CD4-positive, alpha-beta T cell treated with Interferon gamma for 1 hour (primary cell): ENCODE data around the gene ZSWIM6.
A peak's percentile ranks its signal among the peaks of the same experiment; 100 is the strongest.
"Not testable (repeated sequence)": the region's sequence is repeated elsewhere in the genome, so short reads cannot be mapped to it uniquely, and the experiment has no call there.

Experiments
- DNase-seq: peaks from one replicate; pipeline ENCODE4 v3.0.0-alpha.2; 2020

The ZSWIM6 gene

GRCh38 chr5:61408476-61409168, 76.6 kb downstream of the ZSWIM6 start:
- DNase-seq, result peak; percentile 98

GRCh38 chr5:61409568-61409967, 77.5 kb downstream of the ZSWIM6 start:
- no peak for DNase-seq

GRCh38 chr5:61410811-61411210, 78.8 kb downstream of the ZSWIM6 start:
- no peak for DNase-seq

GRCh38 chr5:61412361-61412760, 80.3 kb downstream of the ZSWIM6 start:
- no peak for DNase-seq

GRCh38 chr5:61413205-61413604, 81.1 kb downstream of the ZSWIM6 start:
- not testable (repeated sequence) for DNase-seq

GRCh38 chr5:61414806-61415205, 82.7 kb downstream of the ZSWIM6 start:
- DNase-seq, result no peak

- no peak for DNase-seq
Observed at GRCh38 chr5:61416010-61416409, 84.0 kb downstream of the ZSWIM6 start.

GRCh38 chr5:61416420-61416819, 84.4 kb downstream of the ZSWIM6 start:
- no peak for DNase-seq

- no peak for DNase-seq
Observed at GRCh38 chr5:61417340-61417739, 85.3 kb downstream of the ZSWIM6 start.

GRCh38 chr5:61417851-61418250, 85.8 kb downstream of the ZSWIM6 start:
- no peak for DNase-seq

GRCh38 chr5:61419106-61419505, 87.0 kb downstream of the ZSWIM6 start:
- DNase-seq, result no peak

GRCh38 chr5:61420016-61420415, 88.0 kb downstream of the ZSWIM6 start:
- no peak for DNase-seq

GRCh38 chr5:61421262-61421661, 89.2 kb downstream of the ZSWIM6 start:
- DNase-seq, result not testable (repeated sequence)

GRCh38 chr5:61423487-61424145, 91.6 kb downstream of the ZSWIM6 start:
- DNase-seq, result no peak

- DNase-seq, result no peak
Observed at GRCh38 chr5:61425918-61426317, 93.9 kb downstream of the ZSWIM6 start.

GRCh38 chr5:61429906-61430305, 97.8 kb downstream of the ZSWIM6 start:
- DNase-seq, result no peak

GRCh38 chr5:61431923-61432620, 100.0 kb downstream of the ZSWIM6 start:
- DNase-seq, result no peak

GRCh38 chr5:61435368-61435767, 103.3 kb downstream of the ZSWIM6 start:
- no peak for DNase-seq

GRCh38 chr5:61438298-61438970, 106.4 kb downstream of the ZSWIM6 start:
- no peak for DNase-seq

- DNase-seq, result no peak
Observed at GRCh38 chr5:61440086-61440485, 108.0 kb downstream of the ZSWIM6 start.

GRCh38 chr5:61440596-61440995, 108.5 kb downstream of the ZSWIM6 start:
- DNase-seq, result no peak

- DNase-seq, result no peak
Observed at GRCh38 chr5:61441742-61442141, 109.7 kb downstream of the ZSWIM6 start.

GRCh38 chr5:61447780-61448495, 115.9 kb downstream of the ZSWIM6 start:
- DNase-seq, result no peak
